Stomach (tissue), 9 donors: ENCODE data around the gene MYEOV. TPM values are rescaled to one million over a fixed set of nuclear protein-coding genes. Genes with fewer than 3 reads are reported as not detected.

Experiments
- DNase-seq, 2 donors: peaks; one replicate each; pipeline versions ENCODE4 v3.0.0 to v3.0.0-alpha.2; 2013 to 2019
- H3K27ac ChIP-seq, 5 donors: fragments of 200-600 bp in 4 of 5; sonication (generic) in 4 of 5; one replicate each; pipeline ENCODE4 v1.5.1; 2013 to 2019; ENCODE audit warnings: mild to moderate bottlenecking in 1 of 5, moderate library complexity in 1 of 5
- H3K27me3 ChIP-seq, 3 donors: fragments of 200-600 bp; sonication (generic); one replicate each; pipeline ENCODE4 v1.5.1; 2017 to 2019; ENCODE audit warnings: mixed run types in 1 of 3
- H3K36me3 ChIP-seq, 4 donors: fragments of 200-600 bp; sonication (generic); 1 replicate in 3 of 4; 2 replicates in 1 of 4; pipeline ENCODE4 v1.5.1; 2016 to 2019
- H3K4me1 ChIP-seq, 4 donors: fragments of 200-600 bp; sonication (generic); one replicate each; pipeline ENCODE4 v1.5.1; 2016 to 2019
- H3K4me3 ChIP-seq, 4 donors: fragments of 200-600 bp; sonication (generic) in 3 of 4; one replicate each; pipeline ENCODE4 v1.5.1; 2016 to 2019; ENCODE audit warnings: mild to moderate bottlenecking in 1 of 4
- H3K9me3 ChIP-seq, 4 donors: fragments of 200-600 bp; sonication (generic); one replicate each; pipeline ENCODE4 v1.5.1; 2016 to 2019
- CTCF ChIP-seq, 7 experiments: fragments of 450-650 bp in 4 of 7; fragments of 200-600 bp in 3 of 7; sonication (generic) in 3 of 7; IDR thresholded peaks; one replicate each; pipeline ENCODE4 v1.5.1; 2016 to 2019; ENCODE audit warnings: antibody characterized with exemption in 7 of 7, control low read depth in 2 of 7, mild to moderate bottlenecking in 1 of 7
- EP300 ChIP-seq: sonication (generic); formaldehyde crosslinking; IDR thresholded peaks from one replicate; pipeline ENCODE4 v1.6.1; 2017; ENCODE audit warnings: antibody characterized with exemption
- POLR2A ChIP-seq, 4 donors: fragments of 450-650 bp; IDR thresholded peaks; one replicate each; pipeline ENCODE4 v1.6.1; 2016; ENCODE audit warnings: antibody characterized with exemption in 4 of 4, control low read depth in 2 of 4, mild to moderate bottlenecking in 1 of 4, moderate library complexity in 1 of 4
- POLR2AphosphoS5 ChIP-seq, 3 donors: sonication (generic); formaldehyde crosslinking; IDR thresholded peaks; one replicate each; pipeline ENCODE4 v1.6.1; 2016; ENCODE audit warnings: antibody characterized with exemption in 3 of 3
- WGBS, 5 donors: extraction: QIAGEN DNeasy Blood & Tissue Kit in 3 of 5; methylation state at CpG; one replicate each; pipeline versions ENCODE4 v1.1.5 to v1.1.7; 2013 to 2018; 5-methylcytosine and 5-hydroxymethylcytosine counted together
- intact Hi-C: fragments of 100-400 bp; cut with DNase I; formaldehyde crosslinking; loops from one replicate; pipeline ENCODE4 v1.15.1; 2023; ENCODE audit warnings: low total_unique reads
- polyA plus RNA-seq, 3 donors: library from polyadenylated mRNA; stranded (reverse); fragments of 200-250 nt; gene quantifications; one replicate each; pipeline ENCODE4 v1.2.3, GENCODE V29; 2013
- total RNA-seq, 5 donors: library from RNA; depleted of rRNA; stranded (reverse); fragments of >200 nt; gene quantifications; one replicate each; pipeline versions ENCODE4 v1.1.0 to v1.2.3, GENCODE V29; 2014 to 2016
- donor health status: healthy with polysubstance abuse.
- donor health status: Bipolar disorder and iron deficiency.
- donor health status: healthy.

MYEOV gene
- total and polyA plus RNA-seq, 8 donors, result 0.92 to 41.5 (median 8.5) TPM; not detected in 2

- intact Hi-C loops, result no loop called here
- TF ChIP-seq CTCF (IDR thresholded peaks at IDR 0.05) (no peak), EP300 (no peak), POLR2AphosphoS5 (IDR thresholded peaks at IDR 0.05) (no peak), POLR2A (IDR thresholded peaks at IDR 0.05) (no peak)
- H3K36me3 ChIP-seq, result no peaks in the 10 kb centered on the region
- no peak overlapping the region for H3K27ac ChIP-seq
- WGBS, 5 donors, result 88 to 91% (median 89%) methylated on average over 7 of the region's 7 CpGs
- no peaks in the 10 kb centered on the region for H3K4me1 ChIP-seq
- peaks cover 0 to 10% (median 5%) of the 10 kb centered on the region in 4 donors for H3K9me3 ChIP-seq
- H3K4me3 ChIP-seq, result no peak overlapping the region
- H3K27me3 ChIP-seq, result no peaks in the 10 kb centered on the region
- DNase-seq, result no peak
Measured at GRCh38 chr11:69320326-69320725, 26.4 kb downstream of the MYEOV start.

GRCh38 chr11:69320756-69321741, 27.1 kb downstream of the MYEOV start:
- intact Hi-C loops, result no loop called here
- Histone ChIP-seq H3K27ac (no peak overlapping the region), H3K27me3 (no peaks in the 10 kb centered on the region), H3K9me3 (peaks cover 0 to 10% (median 5%) of the 10 kb centered on the region in 4 donors), H3K4me1 (no peaks in the 10 kb centered on the region), H3K4me3 (no peak overlapping the region), H3K36me3 (no peaks in the 10 kb centered on the region)
- TF ChIP-seq CTCF (IDR thresholded peaks at IDR 0.05) (no peak), POLR2A (IDR thresholded peaks at IDR 0.05) (no peak), EP300 (no peak), POLR2AphosphoS5 (IDR thresholded peaks at IDR 0.05) (no peak)
- 73 to 89% (median 83%) methylated on average over 8 to 10 of the region's 10 CpGs for WGBS, 5 donors
- DNase-seq, result no peak

GRCh38 chr11:69321877-69322361, 28.0 kb downstream of the MYEOV start:
- Histone ChIP-seq H3K9me3 (peaks cover 0 to 9% (median 5%) of the 10 kb centered on the region in 4 donors), H3K27me3 (no peaks in the 10 kb centered on the region), H3K36me3 (no peaks in the 10 kb centered on the region), H3K4me1 (no peaks in the 10 kb centered on the region), H3K27ac (no peak overlapping the region), H3K4me3 (no peak overlapping the region)
- WGBS, 5 donors, result 39 to 89% (median 84%) methylated on average over 5 of the region's 5 CpGs
- TF ChIP-seq CTCF (IDR thresholded peaks at IDR 0.05) (no peak), POLR2AphosphoS5 (IDR thresholded peaks at IDR 0.05) (no peak), POLR2A (IDR thresholded peaks at IDR 0.05) (no peak), EP300 (no peak)
- no peak for DNase-seq
- intact Hi-C loops, result no loop called here

- Histone ChIP-seq H3K9me3 (no peaks in the 10 kb centered on the region), H3K4me3 (no peak overlapping the region), H3K4me1 (no peaks in the 10 kb centered on the region), H3K36me3 (no peaks in the 10 kb centered on the region), H3K27me3 (no peaks in the 10 kb centered on the region), H3K27ac (no peak overlapping the region)
- peak in 1 of 2 donors; percentile 9 for DNase-seq
- intact Hi-C loops, result no loop called here
- TF ChIP-seq POLR2AphosphoS5 (IDR thresholded peaks at IDR 0.05) (no peak), EP300 (no peak), CTCF (IDR thresholded peaks at IDR 0.05) (no peak), POLR2A (IDR thresholded peaks at IDR 0.05) (no peak)
- WGBS, 5 donors, result 84 to 93% (median 90%) methylated on average over 8 of the region's 8 CpGs
Measured at GRCh38 chr11:69325446-69325845, 31.5 kb downstream of the MYEOV start.
